Endothelial cell of umbilical vein (primary cell): ENCODE measurements around the gene METTL8. TPM values are rescaled to one million over a fixed set of nuclear protein-coding genes. Genes with fewer than 3 reads are reported as not detected.

Experiments
- BruUV-seq: library from RNA; stranded (reverse); fragments of 400-500 nt; replicated peaks from 2 replicates; lab custom pipeline; 2021; lab: Mats Ljungman, UMichigan
- CTCF ChIA-PET: fragments of 300-600, 350-600 bp; sonication (Branson Sonifier 250); formaldehyde crosslinking; loops from one replicate; lab custom pipeline; 2021; ENCODE audit warnings: antibody characterized with exemption, inconsistent platforms; lab: Charles Lee
- POLR2A ChIA-PET: fragments of 300-600, 350-600 bp; sonication (Branson Sonifier 250); formaldehyde crosslinking; loops from one replicate; lab custom pipeline; 2021; ENCODE audit warnings: antibody characterized with exemption, inconsistent platforms; lab: Charles Lee
- DNase-seq: peaks from one replicate; pipeline ENCODE4 v3.0.0-alpha.2; 2011; ENCODE audit warnings: low read depth, low spot score
- FAIRE-seq: peaks from 2 replicates; lab custom pipeline; 2011; peaks lifted over from hg19 to GRCh38; lab: Jason Lieb, UNC
- H2AFZ ChIP-seq: 2 replicates; pipeline ENCODE4 v1.6.0; 2012; ENCODE audit warnings: low read depth, low read length, control low read depth, inconsistent platforms
- H3K27ac ChIP-seq: 2 replicates; pipeline ENCODE4 v1.5.1; 2011; ENCODE audit warnings: low read depth, mild to moderate bottlenecking, control low read depth, low read length, moderate library complexity; ENCODE audit not compliant: insufficient read depth
- H3K27me3 ChIP-seq, 2 experiments: 2 replicates each; pipeline versions ENCODE4 v1.6.0 to v1.6.1; 2011; ENCODE audit warnings: low read length in 2 of 2, mixed read lengths in 1 of 2; ENCODE audit not compliant: control insufficient read depth in 2 of 2, insufficient read depth in 2 of 2
- H3K36me3 ChIP-seq, 2 experiments: 2 replicates in 1 of 2; 3 replicates in 1 of 2; pipeline ENCODE4 v1.5.1; 2011; ENCODE audit warnings: low read length in 2 of 2, mild to moderate bottlenecking in 1 of 2, moderate library complexity in 1 of 2; ENCODE audit not compliant: control insufficient read depth in 2 of 2, insufficient read depth in 2 of 2; ENCODE audit errors: extremely low read depth in 1 of 2
- H3K4me1 ChIP-seq: 3 replicates; pipeline ENCODE4 v1.5.1; 2011; ENCODE audit warnings: mild to moderate bottlenecking, low read length; ENCODE audit not compliant: control insufficient read depth, insufficient read depth; ENCODE audit errors: extremely low read depth
- H3K4me2 ChIP-seq: 2 replicates; pipeline ENCODE4 v1.6.1; 2011; ENCODE audit warnings: low read length, control low read depth, mixed read lengths; ENCODE audit not compliant: insufficient read depth
- H3K4me3 ChIP-seq, 3 experiments: fragments of 200-600 bp in 1 of 3; sonication (generic), shearing (Covaris generic) in 1 of 3; replicated peaks in 1 of 3; 2 replicates each; pipeline ENCODE4 v1.5.1; 2011 to 2016; ENCODE audit warnings: control low read depth in 3 of 3, low read length in 3 of 3, mild to moderate bottlenecking in 2 of 3, inconsistent platforms in 1 of 3, low read depth in 1 of 3, moderate library complexity in 1 of 3; ENCODE audit not compliant: insufficient read depth in 1 of 3
- H3K79me2 ChIP-seq: 2 replicates; pipeline ENCODE4 v1.6.0; 2012; ENCODE audit warnings: low read length, inconsistent platforms; ENCODE audit not compliant: control insufficient read depth, insufficient read depth
- H3K9ac ChIP-seq: replicated peaks from 2 replicates; pipeline ENCODE3; 2011; ENCODE audit warnings: low read length, control low read depth; ENCODE audit not compliant: insufficient read depth; ENCODE audit errors: extremely low read depth
- H3K9me1 ChIP-seq: replicated peaks from 3 replicates; pipeline ENCODE4 v1.6.0; 2011; ENCODE audit warnings: mild to moderate bottlenecking, low read length; ENCODE audit not compliant: control insufficient read depth, insufficient read depth; ENCODE audit errors: extremely low read depth
- H3K9me3 ChIP-seq: replicated peaks from 2 replicates; pipeline ENCODE4 v1.5.1; 2012; ENCODE audit warnings: low read length, inconsistent platforms; ENCODE audit not compliant: control insufficient read depth, insufficient read depth
- H4K20me1 ChIP-seq: replicated peaks from 2 replicates; pipeline ENCODE3; 2011; ENCODE audit warnings: mild to moderate bottlenecking, low read length; ENCODE audit not compliant: control insufficient read depth, insufficient read depth; ENCODE audit errors: extremely low read depth
- EZH2 ChIP-seq: IDR thresholded peaks from 2 replicates; pipeline ENCODE4 v1.6.1; 2012; ENCODE audit warnings: borderline replicate concordance, low read depth, mild to moderate bottlenecking, moderate library complexity, low read length, inconsistent platforms; ENCODE audit not compliant: severe bottlenecking
- FOS ChIP-seq: IDR thresholded peaks from 2 replicates; pipeline ENCODE4 v1.6.1; 2011; ENCODE audit warnings: mild to moderate bottlenecking, low read length, moderate library complexity, borderline replicate concordance; ENCODE audit not compliant: insufficient read depth
- GATA2 ChIP-seq: IDR thresholded peaks from 2 replicates; pipeline ENCODE4 v1.7.0; 2011; ENCODE audit warnings: low read depth, mild to moderate bottlenecking, moderate library complexity, mixed read lengths, low read length; ENCODE audit not compliant: insufficient read length, insufficient read depth
- JUN ChIP-seq: IDR thresholded peaks from 2 replicates; pipeline ENCODE4 v1.6.1; 2011; ENCODE audit warnings: borderline replicate concordance, low read depth; ENCODE audit not compliant: insufficient read length, insufficient read depth
- MYC ChIP-seq: IDR thresholded peaks from one replicate; pipeline ENCODE4 v1.6.1; 2011; ENCODE audit warnings: mild to moderate bottlenecking, low read depth, low read length
- POLR2A ChIP-seq: IDR thresholded peaks from 2 replicates; pipeline ENCODE4 v1.6.1; 2012; ENCODE audit warnings: low read depth, mild to moderate bottlenecking, control low read depth, low read length
- POLR2AphosphoS5 ChIP-seq: IDR thresholded peaks from 2 replicates; pipeline ENCODE4 v1.6.1; 2012; ENCODE audit warnings: low read depth, mild to moderate bottlenecking, control low read depth, low read length, moderate library complexity; ENCODE audit not compliant: insufficient read depth
- dilution Hi-C: fragments of 300-500 bp; cut with MboI; formaldehyde crosslinking; loops from one replicate; pipeline ENCODE4 v1.15.0; 2019; ENCODE audit warnings: low sequenced_read_pairs; ENCODE audit not compliant: extremely low pct_ligation_motif_present
- intact Hi-C: fragments of 100-400 bp; cut with micrococcal nuclease; formaldehyde crosslinking; loops from one replicate; pipeline ENCODE4 v1.10.0; 2022
- polyA plus RNA-seq, 4 experiments: library from polyadenylated mRNA; depleted of rRNA in 3 of 4; stranded (reverse) in 3 of 4; unstranded in 1 of 4; fragments of >200 nt; gene quantifications; 2 replicates each; pipeline versions ENCODE4 v1.2.1 to v1.2.3, GENCODE V29; 2011 to 2012; ENCODE audit warnings: missing spikeins in 1 of 4
- total RNA-seq: library from RNA; stranded (reverse); gene quantifications from 2 replicates; pipeline ENCODE4 v1.2.3, GENCODE V29; 2021
- TF ChIP-seq, protein P1 (sequence below), 2 donors: IDR thresholded peaks; 1 replicate in 1 of 2; 2 replicates in 1 of 2; pipeline ENCODE4 v1.5.1; 2011; ENCODE audit warnings: low read length in 2 of 2, mild to moderate bottlenecking in 2 of 2, moderate library complexity in 2 of 2, control low read depth in 1 of 2, inconsistent platforms in 1 of 2, low read depth in 1 of 2; ENCODE audit not compliant: insufficient read depth in 1 of 2; ENCODE audit errors: extremely low read depth in 1 of 2
- TF ChIP-seq, protein P2 (sequence below): IDR thresholded peaks from 2 replicates; pipeline ENCODE4 v1.6.1; 2011; ENCODE audit not compliant: insufficient read depth, insufficient read length

Gene METTL8
- total and polyA plus RNA-seq, 2 donors (not counting 3 experiments of a cell fraction or from before 2014, with no cell fraction given), result 7.0 to 20.2 TPM

DNA sequence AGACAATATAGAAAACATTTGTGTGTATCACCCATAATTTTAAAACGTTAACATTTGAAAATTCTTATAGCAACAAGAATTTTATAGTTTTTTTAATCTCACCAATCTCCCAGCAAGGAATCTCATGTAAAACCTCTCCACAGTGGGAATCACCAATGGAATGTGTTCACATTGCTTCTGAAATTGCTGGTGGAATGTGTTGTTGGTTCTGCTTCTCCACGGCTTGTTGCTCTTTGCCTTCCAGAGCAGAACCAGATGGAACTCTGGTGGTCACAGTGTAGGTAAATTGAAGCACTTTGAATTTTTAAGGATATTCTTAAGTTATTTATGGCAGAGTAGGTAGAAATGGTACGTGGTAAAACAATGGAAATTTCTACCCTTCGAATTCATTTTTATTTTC is 35.4 kb upstream of the METTL8 start:
- Histone ChIP-seq H2AFZ (no peak overlapping the region), H3K4me1 (no peaks in the 10 kb centered on the region), H3K27ac (no peak overlapping the region), H3K4me3 (no peak overlapping the region), H3K27me3 (no peaks in the 10 kb centered on the region), H3K9me1 (no peaks in the 10 kb centered on the region), H3K9ac (no peak overlapping the region), H3K4me2 (no peak overlapping the region), H3K9me3 (no peaks in the 10 kb centered on the region), H4K20me1 (no peaks in the 10 kb centered on the region), H3K79me2 (no peaks in the 10 kb centered on the region), H3K36me3 (peaks cover 0 to 2% of the 10 kb centered on the region in 2 experiments)
- no peak for DNase-seq
- FAIRE-seq, result no peak
- intact Hi-C loops, result no loop called here
- ChIA-PET CTCF (no interaction called here), POLR2A (no interaction called here)
- no peak for TF ChIP-seq JUN
- no peak for TF ChIP-seq EZH2
- TF ChIP-seq FOS, result no peak
- no peak for TF ChIP-seq POLR2A
- TF ChIP-seq, protein P1, sequence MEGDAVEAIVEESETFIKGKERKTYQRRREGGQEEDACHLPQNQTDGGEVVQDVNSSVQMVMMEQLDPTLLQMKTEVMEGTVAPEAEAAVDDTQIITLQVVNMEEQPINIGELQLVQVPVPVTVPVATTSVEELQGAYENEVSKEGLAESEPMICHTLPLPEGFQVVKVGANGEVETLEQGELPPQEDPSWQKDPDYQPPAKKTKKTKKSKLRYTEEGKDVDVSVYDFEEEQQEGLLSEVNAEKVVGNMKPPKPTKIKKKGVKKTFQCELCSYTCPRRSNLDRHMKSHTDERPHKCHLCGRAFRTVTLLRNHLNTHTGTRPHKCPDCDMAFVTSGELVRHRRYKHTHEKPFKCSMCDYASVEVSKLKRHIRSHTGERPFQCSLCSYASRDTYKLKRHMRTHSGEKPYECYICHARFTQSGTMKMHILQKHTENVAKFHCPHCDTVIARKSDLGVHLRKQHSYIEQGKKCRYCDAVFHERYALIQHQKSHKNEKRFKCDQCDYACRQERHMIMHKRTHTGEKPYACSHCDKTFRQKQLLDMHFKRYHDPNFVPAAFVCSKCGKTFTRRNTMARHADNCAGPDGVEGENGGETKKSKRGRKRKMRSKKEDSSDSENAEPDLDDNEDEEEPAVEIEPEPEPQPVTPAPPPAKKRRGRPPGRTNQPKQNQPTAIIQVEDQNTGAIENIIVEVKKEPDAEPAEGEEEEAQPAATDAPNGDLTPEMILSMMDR (IDR thresholded peaks at IDR 0.05; ENCODE audit: extremely low read depth in 1 of 2, insufficient read depth in 1 of 2, low read depth in 1 of 2, low read length in 2 of 2), result no peak
- no peak for TF ChIP-seq GATA2
- TF ChIP-seq POLR2AphosphoS5, result no peak
- TF ChIP-seq, protein P2, sequence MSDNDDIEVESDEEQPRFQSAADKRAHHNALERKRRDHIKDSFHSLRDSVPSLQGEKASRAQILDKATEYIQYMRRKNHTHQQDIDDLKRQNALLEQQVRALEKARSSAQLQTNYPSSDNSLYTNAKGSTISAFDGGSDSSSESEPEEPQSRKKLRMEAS, result no peak
- TF ChIP-seq MYC, result no peak
- BruUV-seq, result no TSS peak
- dilution Hi-C loops, result no loop called here
